Stimulated activated CD4-positive, alpha-beta T cell treated with anti-CD3 and anti-CD28 coated beads, Interleukin-15, amount 100 ng/mL, for 24 hours (primary cell): Measurements from ENCODE around the gene ZDHHC7.
"Not testable (repeated sequence)": the region's sequence is repeated elsewhere in the genome, so short reads cannot be mapped to it uniquely, and the experiment has no call there.

Experiments used
- DNase-seq: peaks from one replicate; pipeline ENCODE4 v3.0.0-alpha.2; 2020

The ZDHHC7 gene

DNA sequence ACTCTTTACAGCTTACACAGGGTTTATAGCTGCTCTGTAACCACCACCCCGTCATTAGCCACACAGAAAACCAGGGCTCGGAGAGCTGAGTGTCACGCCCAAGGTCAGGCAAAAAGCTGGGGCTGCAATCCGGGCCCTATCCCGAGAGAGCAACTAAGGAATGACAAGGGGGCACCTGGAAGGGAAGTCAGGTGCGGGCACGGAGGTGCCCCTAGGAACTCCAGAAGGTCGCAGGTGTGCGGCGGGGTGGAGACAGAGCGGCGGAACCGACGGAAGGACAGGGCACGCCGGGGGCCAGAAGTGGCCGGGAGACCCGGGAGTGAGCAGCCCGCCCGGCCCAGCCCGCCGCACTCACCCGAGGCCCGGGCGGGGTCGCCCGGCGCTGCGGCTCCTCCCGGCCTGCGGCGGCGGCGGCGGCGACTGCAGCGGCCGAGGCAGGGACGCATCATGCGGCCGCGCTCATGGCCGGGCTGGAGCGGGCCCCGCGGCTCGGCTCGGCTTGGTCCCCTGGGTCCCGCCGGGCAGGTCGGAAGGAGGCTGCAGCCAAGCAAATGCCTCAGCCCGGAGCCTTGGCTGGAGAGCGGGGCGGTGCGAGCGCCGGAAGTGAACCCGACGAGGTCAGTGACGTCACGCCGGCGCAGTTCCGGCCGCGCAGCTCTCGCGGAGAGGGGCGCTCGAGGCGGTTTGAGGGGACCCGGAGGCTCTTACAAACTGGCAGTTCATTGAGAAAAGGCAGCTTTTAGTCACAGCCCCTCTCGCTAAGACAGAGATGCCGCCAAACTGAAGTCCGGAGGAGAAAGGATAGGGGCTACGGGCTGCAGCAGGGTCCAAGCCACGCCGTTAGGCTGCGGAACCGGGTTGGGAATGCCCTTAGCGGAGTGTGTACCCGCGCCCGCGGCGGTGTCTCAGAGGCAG is at the start of gene ZDHHC7:
TSS of gene ZDHHC7 (minus strand) at position 605 of the 915 bp plus-strand sequence. CDS start 20,917 bp downstream, outside the sequence.
- DNase-seq, result peak; percentile 91

GRCh38 chr16:85058909-85059308 is 47.6 kb upstream of the ZDHHC7 start:
- DNase-seq, result no peak

GRCh38 chr16:85057948-85058347 is 46.6 kb upstream of the ZDHHC7 start:
- DNase-seq, result no peak

DNA sequence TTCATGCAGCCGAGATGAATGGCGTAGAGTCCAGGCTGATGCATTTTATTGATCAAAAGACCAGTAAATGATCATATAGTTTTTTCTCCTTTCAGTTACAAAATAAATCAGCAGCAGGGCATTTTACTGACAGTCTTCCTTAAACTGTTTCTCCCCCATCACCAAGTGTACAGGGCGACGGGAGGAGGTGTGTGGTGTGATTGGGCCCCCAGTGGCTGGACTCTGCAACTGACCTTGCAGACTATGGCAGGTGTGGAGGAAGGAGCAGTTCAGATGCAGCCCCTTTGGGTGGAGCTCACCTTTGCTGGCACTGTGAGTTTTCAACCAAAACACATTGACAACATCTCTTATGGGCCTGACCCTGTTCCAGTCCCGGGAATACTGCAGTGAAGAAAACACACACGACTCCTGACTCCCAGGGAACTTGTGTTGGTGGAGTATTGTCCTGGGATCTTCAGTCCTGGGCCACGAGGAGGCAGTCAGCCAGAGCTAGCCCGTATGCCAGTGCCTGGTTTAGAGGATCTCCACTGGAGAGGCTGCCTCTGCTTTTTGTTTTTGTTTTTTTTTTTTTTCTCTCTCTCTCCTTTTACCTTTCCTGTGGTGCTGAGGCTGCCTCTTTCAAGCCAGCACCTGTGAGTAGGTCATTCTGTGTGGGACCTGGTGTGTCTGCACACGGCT is 46.0 kb upstream of the ZDHHC7 start:
- DNase-seq, result peak; percentile 18

DNA sequence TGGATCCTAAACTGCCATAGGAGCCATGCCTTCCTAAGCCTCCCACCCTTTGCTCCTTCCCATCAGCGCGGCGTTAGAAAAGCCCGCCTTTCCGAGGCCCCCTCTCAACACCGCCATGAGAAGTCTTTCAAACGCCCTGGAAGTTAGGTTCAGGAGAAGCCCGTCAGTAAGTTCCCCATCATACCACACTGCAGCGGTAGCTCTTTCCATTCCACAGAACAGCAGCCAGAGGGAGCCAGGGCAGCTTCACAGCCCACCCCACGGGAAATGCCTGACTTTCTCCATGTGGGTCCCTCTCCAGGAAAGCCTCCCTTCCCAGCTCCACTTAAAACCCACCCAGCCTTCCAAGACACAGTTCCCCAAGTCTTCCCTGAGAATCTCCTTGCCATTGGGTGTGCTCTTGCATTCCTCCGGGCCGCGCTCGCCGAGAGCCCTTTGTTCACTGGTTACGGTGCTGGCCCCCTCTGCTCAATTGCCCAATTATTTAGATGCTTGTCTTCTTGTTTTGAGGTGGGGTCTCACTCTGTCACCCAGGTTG is 44.9 kb upstream of the ZDHHC7 start:
- DNase-seq, result peak; percentile 16

DNA sequence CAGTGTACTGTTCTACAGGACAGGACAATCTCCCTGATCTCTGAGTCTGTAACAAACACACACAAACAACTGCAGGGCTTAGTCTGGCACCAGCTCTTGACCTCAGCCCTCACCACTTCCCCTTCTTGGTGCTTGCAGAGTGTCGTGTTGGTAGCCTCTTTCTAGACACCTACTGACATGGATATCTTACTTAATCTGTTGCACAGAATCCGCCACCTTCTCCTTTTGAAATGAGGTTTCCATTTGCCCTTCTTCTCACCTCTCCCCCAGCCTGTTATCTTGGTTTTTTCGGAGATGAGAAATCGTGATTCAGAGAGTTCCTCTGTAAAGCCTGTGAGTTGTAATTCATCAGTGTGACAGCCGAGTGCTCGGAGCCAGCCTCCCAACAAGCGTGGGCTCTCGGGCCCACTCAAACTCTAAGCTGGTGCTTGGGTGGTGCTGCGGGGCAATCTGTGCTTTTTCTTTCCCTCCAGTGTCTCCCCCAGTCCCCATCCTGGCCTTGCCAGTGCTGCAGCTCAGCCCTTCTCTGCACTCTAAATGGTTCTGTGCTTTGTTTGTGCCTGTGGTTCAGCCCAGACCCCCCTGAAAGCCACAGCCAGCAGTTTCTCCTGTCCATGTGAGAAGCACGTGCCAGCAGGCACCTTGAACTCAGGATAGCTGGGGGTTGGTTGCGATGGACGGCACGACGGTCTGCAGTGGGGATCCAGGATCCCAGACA is 44.3 kb upstream of the ZDHHC7 start:
- peak; percentile 79 for DNase-seq

- no peak for DNase-seq
These were observed 43.7 kb upstream of the ZDHHC7 start for GRCh38 chr16:85054948-85055492.

- not testable (repeated sequence) for DNase-seq
These were observed 43.0 kb upstream of the ZDHHC7 start for GRCh38 chr16:85054321-85054720.

DNA sequence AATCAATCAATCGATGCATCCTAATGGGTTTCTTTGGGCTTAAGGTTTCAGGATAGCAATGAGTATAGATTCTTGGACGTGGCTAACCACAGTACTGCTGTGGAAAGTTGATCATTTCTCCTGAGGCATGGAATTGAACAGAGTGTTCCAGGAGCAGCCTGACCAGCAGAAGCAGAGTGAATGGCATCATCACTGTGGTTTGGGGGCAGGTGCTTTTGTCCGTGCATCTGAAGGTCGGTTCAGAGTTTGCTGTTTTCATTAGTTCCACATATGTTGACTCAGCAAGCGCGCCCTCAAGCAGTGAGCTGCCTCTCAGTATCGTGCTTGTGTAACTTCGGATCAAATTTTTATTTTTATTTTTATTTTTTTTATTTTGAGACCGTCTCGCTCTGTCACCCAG is 41.2 kb upstream of the ZDHHC7 start:
- no peak for DNase-seq

DNA sequence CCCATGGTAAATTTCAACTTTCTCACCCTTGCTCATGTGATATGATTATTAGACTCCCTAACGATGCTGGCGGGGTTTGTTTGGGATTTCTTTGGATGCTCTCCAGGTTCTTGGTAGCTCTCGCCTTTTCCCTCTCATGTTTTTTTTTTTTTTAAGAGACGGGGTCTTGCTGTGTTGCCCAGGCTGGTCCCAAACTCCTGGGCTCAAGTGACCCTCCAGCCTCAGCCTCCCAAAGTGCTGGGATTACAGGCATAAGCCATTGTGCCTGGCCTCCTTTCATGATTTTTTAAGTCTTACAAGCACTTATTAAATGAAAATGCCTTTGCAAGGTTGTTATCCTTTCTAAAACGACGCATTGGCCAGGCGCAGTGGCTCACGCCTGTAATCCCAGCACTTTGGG is 40.3 kb upstream of the ZDHHC7 start:
- DNase-seq, result no peak

DNA sequence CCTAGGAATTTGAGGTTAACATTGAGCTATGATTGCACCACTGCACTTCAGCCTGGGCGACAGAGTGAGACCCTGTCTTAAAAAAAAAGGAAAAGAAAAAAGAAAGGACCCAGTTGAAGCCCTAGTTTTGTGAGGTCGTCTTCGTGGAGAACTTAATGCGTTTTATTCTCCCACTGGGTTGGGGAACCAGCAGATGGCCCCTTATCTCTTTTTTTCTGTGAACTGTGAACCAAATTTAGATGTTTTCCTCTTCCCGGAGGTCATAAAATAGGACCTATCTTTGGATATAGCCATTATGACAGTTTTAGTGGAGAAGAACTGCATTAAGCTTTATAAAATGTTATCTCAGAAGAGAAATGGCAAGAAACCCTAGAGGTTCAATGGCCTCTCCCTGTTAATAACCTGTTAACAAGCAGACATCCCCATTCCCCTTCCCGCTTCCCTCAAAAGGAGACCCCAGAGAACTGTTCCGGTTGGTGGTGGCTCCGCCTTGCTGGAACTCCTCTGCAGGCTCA is 39.8 kb upstream of the ZDHHC7 start:
- DNase-seq, result no peak

- no peak for DNase-seq
These were observed 38.5 kb upstream of the ZDHHC7 start for GRCh38 chr16:85049706-85050305.

DNA sequence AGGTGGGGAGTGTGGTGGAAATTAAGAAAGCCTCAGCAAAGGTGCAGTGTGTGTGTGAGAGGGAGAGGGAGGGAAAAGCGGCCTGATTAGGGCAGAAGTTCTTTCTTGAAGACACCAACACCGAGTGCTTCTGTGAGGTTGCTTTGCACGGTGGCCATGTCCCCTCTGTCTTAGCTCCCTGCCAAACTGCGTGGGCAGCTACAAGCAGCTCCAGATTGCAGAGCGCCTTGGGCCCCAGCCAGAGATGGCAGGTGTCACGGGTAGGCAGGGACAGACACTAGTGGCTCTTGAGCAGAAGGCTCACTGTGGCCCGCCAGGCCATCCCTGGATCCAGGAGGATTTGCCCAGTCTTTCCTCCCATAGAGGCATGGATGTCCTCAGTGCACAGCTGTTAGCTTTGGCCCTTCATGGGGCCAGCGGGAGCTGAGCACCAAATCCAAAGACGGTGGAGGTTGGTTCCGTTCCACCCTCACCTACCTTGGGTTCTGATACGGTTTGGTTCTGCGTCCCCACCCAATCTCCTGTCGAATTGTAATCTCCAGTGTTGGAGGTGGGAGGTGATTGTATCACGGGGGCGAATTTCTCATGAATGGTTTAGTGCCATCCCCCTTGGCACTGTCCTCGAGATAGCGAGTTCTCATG is 37.7 kb upstream of the ZDHHC7 start:
- no peak for DNase-seq

- DNase-seq, result no peak
These were observed 36.6 kb upstream of the ZDHHC7 start for GRCh38 chr16:85047867-85048455.

- DNase-seq, result no peak
These were observed 35.9 kb upstream of the ZDHHC7 start for GRCh38 chr16:85046931-85047866.

GRCh38 chr16:85046472-85046916 is 35.2 kb upstream of the ZDHHC7 start:
- DNase-seq, result no peak

- no peak for DNase-seq
These were observed 34.5 kb upstream of the ZDHHC7 start for GRCh38 chr16:85045641-85046471.

DNA sequence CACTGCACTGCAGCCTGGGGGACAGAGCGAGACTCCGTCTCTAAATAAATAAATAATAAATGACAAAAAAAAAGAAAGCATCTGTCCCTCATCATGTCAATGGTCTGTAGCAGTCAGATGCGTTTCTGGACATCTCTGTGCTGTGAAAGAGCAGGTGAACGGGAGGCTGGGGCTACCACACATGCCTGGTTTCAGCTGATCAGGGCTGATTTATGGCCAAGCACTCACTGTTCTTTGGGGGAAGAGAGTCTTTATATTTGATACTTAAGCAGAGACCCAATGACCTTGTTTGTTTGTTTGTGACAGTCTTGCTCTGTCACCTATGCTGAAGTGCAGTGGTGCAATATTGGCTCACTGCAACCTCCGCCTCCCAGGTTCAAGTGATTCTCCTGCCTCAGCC is 33.7 kb upstream of the ZDHHC7 start:
- no peak for DNase-seq

DNA sequence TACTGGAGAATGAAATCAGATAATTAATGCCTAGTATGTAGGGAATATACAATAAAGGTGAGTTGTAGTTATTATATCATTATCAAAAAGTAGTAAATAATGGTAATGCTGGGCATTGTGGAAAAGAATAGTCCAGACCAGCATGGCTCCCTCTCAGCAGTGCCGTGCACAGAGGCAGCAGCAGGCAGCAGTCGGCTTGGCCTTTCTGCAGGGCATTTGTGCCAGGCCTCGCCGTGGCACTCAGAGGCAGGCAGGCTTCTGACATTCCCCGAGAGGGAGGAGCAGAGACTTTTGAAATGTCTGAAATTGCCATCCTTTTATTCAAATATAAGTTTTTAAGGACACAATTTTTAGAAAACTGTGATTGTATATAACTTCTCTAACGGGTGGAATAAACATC is 31.3 kb upstream of the ZDHHC7 start:
- no peak for DNase-seq
